Hematopoietic multipotent progenitor cell treated with erythropoietin and hydrocortisone succinate and interleukin-3 and kit ligand, for 15 days (in vitro differentiated cells): ENCODE data around the gene SPAG16.
"Not testable (repeated sequence)": the region's sequence is repeated elsewhere in the genome, so short reads cannot be mapped to it uniquely, and the experiment has no call there.

Experiments
- DNase-seq: peaks from one replicate; pipeline ENCODE4 v3.0.0-alpha.2; 2015; ENCODE audit warnings: low spot score

Gene SPAG16

DNA sequence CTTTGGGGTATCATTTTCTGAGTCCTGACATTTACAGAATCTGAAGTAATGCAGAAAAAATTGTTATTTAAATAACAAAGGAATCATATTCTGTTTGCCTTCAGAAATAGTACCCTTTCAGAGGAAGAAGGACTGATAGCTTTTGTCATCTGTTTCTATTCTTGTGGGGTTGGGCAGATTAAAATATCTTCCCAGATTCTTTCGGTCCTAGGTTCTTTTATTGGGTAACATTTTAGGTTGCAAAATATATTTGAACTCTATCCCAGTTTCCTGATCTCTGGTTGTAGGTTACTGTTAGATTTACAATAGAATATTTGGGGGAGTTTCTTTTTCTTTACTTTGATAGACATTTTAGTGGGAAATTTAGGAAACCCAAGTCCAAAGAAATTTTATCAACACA is 550.5 kb downstream of the SPAG16 start:
- DNase-seq: no peak

GRCh38 chr2:213846856-213847255 is 562.6 kb downstream of the SPAG16 start:
- no peak for DNase-seq

DNA sequence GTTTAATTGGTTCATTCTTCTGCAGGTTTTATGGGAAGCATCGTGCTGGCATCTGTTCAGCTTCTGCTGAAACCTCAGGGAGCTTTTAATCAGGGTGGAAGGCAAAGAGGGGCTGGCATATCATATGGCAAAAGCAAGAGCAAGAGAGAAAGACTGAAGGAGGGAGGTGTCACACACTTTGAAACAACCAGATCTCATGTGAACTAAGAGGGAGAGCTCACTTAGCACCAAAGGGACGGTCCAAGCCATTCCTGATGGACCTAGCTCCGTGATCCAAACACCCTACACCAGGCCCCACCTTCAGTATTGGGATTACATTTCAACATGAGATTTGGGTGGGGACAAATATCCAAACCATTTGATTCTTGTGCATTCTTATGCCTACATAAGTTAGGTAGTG is 563.1 kb downstream of the SPAG16 start:
- DNase-seq: no peak

DNA sequence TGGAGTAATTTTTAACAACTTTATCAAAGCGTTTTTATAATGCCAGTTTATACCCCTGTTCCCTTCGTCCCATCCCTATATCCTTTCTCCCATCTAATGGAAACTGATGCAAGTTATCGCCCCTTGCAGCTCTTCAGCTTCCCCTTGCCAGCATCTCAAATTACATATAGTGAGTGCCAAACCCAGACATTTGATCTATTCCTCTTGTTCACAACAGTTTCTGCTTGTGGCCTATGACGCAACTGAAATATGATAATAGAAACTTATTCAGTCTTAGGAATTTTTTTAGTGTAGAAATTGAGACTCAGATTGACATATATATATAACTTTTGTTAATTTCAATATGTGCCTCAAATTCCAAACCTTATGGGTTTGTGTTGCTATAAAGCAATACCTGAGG is 564.4 kb downstream of the SPAG16 start:
- DNase-seq: no peak

- DNase-seq: no peak
Measured at GRCh38 chr2:213861638-213862037, 577.4 kb downstream of the SPAG16 start.

- no peak for DNase-seq
Measured at GRCh38 chr2:213862407-213863076, 578.3 kb downstream of the SPAG16 start.

- no peak for DNase-seq
Measured at GRCh38 chr2:213863541-213863940, 579.3 kb downstream of the SPAG16 start.

GRCh38 chr2:213868526-213868925 is 584.3 kb downstream of the SPAG16 start:
- DNase-seq: no peak

- no peak for DNase-seq
Measured at GRCh38 chr2:213885485-213885884, 601.2 kb downstream of the SPAG16 start.

- no peak for DNase-seq
Measured at GRCh38 chr2:213914510-213914909, 630.2 kb downstream of the SPAG16 start.

DNA sequence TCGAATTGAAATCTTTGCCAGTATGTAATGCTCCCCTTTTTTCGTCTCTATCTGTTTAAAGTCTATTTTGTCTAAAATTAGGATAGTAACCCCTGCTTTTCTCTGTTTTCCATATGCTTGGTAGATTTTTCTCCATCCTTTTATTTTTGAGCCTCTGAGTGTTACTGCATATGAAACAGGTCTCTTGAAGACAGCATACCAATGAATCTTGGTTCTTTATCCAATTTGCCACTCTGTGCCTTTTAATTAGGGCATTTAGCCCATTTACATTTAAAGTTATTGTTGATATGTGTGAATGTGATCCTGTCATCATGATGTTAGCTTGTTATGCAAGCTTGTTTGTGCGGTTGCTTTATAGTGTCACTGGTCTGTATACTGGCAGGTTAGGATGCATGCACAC is 635.8 kb downstream of the SPAG16 start:
- no peak for DNase-seq

DNA sequence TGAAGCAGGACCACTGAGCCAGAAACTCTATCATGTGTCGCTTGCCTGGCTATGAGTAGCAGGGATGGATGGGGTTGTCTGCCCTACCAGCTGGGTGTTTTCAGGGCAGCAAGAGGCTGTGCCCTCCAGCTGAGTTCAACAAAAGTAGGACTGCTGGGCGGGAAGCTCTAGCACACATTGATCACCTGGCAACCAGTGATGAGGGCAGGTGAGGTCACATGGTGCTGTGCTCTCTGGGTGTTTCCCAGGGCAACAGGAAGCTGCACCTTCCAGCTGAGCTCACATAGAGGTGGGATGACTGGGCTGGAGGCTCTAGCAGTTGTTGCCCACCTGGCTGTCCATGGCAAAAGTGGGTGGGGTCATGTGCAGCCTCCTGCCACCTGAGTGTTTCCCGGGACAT is 639.3 kb downstream of the SPAG16 start:
- DNase-seq: no peak

DNA sequence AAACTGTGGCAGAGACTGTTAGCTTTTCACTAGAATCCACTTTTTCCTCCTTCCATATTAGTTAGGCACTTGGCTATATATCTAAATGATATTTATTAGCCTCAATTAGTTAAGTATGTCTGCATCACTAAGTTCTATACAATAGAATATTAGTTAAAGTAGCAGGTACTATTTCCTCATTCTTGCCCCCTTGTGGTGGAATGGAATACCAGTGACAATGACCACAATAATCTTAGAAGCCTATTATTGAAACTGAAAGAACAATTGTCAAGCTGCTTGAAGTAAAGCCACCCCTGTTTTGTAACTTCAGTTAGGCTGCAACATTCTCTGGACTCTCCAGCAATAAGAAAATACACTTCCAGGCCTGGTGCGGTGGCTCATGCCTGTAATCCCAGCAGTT is 650.3 kb downstream of the SPAG16 start:
- DNase-seq: no peak

DNA sequence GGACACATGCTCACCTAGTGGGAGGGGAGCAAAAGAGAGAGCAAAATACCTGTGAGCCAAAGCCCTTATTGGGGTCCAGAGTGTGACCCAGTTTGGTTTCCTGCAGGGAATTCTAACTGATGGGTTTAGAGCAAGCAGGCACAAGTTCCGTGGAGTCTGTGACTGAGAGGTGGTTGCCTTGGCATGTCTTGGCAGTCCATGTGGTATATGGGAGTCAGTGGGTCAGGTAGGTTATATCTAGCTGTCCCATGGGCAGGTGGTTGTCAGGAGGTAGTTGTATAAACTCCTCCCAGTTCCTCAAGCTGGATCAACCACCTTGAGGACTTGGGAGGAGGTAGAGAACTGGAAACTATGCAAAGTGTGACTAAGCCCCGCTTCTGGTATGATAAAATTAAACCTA is 673.8 kb downstream of the SPAG16 start:
- DNase-seq: no peak

DNA sequence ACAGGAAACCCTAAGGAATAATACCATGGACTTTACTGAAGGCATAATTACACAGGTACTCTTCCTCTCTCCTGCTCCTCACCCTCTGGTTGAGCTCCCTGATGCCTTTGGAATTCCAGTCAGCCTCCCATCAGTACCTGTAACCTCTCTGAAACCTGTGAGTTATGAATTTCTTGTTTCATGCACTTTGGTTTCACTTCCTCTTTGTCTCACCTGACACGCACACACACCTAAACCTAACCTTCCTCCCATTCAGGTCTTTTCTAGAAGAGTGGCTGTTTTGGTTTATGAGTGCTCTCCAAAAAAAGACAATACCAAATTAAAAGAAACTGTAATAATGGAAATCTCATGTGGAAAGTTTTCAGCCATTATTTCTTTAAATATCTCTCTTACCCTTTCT is 675.3 kb downstream of the SPAG16 start:
- no peak for DNase-seq

- DNase-seq: no peak
Measured at GRCh38 chr2:213971536-213971935, 687.3 kb downstream of the SPAG16 start.

GRCh38 chr2:213980883-213981282 is 696.6 kb downstream of the SPAG16 start:
- no peak for DNase-seq

DNA sequence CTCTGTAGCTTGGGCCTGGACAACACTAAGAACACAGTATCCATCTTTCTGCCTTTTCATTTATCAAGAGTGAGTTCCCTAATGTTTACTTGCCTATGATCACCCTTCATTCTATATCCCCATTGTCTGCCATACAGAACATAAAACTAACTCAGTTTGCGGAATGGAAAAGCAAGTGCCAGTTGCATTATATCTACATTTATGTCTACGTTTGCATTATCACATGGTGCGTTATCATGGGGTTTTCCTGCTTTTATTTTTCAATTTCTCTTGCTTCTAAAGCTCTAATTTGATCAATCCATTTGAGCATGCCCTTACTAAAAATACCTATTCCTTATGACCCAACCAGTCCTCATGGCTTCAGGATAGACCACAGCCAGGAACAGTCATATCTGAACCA is 704.9 kb downstream of the SPAG16 start:
- no peak for DNase-seq

- no peak for DNase-seq
Measured at GRCh38 chr2:213991453-213992108, 707.3 kb downstream of the SPAG16 start.

- DNase-seq: no peak
Measured at GRCh38 chr2:213995400-213996105, 711.3 kb downstream of the SPAG16 start.

DNA sequence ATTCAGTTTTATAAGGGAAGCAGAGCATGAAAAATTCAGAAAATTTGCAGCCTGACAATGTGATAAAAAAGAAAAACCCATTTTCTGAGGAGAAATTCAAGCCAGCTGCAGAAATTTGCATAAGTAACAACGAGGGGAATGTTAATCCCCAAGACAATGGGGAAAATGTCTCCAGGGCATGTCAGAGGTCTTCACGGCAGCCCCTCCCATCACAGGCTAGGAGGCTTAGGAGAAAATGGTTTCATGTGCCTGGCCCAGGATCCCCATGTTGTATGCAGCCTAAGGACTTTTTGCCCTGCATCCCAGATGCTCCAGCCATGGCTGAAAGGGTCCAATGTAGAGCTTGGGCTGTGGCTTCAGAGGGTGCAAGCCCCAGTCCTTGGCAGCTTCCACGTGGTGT is 714.7 kb downstream of the SPAG16 start:
- not testable (repeated sequence) for DNase-seq

GRCh38 chr2:214004463-214004862 is 720.2 kb downstream of the SPAG16 start:
- DNase-seq: no peak

GRCh38 chr2:214005337-214005736 is 721.1 kb downstream of the SPAG16 start:
- DNase-seq: no peak
